Skeletal muscle tissue (tissue), 4 donors: Measurements from ENCODE around the gene LRRC32. TPM values are rescaled to one million over a fixed set of nuclear protein-coding genes. Genes with fewer than 3 reads are reported as not detected.
A peak's percentile ranks its signal among the peaks of the same experiment; 100 is the strongest.

Experiments
- H3K27ac ChIP-seq: one replicate; pipeline ENCODE4 v1.7.0; 2013; ENCODE audit warnings: mild to moderate bottlenecking, low read depth, low read length, inconsistent platforms
- H3K27me3 ChIP-seq, 3 donors: one replicate each; pipeline ENCODE4 v1.7.0; 2013; ENCODE audit warnings: low read length in 3 of 3; ENCODE audit not compliant: control insufficient read depth in 3 of 3, insufficient read depth in 3 of 3
- H3K36me3 ChIP-seq, 3 donors: one replicate each; pipeline ENCODE4 v1.7.0; 2013; ENCODE audit warnings: low read length in 3 of 3; ENCODE audit not compliant: control insufficient read depth in 3 of 3, insufficient read depth in 3 of 3
- H3K4me1 ChIP-seq, 3 donors: one replicate each; pipeline ENCODE4 v1.7.0; 2013; ENCODE audit warnings: low read length in 3 of 3, mild to moderate bottlenecking in 3 of 3; ENCODE audit not compliant: control insufficient read depth in 3 of 3, insufficient read depth in 3 of 3
- H3K4me3 ChIP-seq, 3 donors: one replicate each; pipeline ENCODE4 v1.7.0; 2013; ENCODE audit warnings: low read length in 3 of 3
- H3K9ac ChIP-seq, 3 donors: one replicate each; pipeline ENCODE4 v1.7.0; 2013; ENCODE audit warnings: low read length in 3 of 3, mild to moderate bottlenecking in 3 of 3, moderate library complexity in 2 of 3, low read depth in 1 of 3
- H3K9me3 ChIP-seq, 3 donors: one replicate each; pipeline ENCODE4 v1.7.0; 2013; ENCODE audit warnings: low read length in 3 of 3; ENCODE audit not compliant: control insufficient read depth in 3 of 3
- total RNA-seq: library from RNA; depleted of rRNA; stranded (reverse); fragments of >200 nt; gene quantifications from one replicate; pipeline ENCODE4 v1.2.3, GENCODE V29; 2014
- donor health status: Osteomylitis.

The LRRC32 gene
- 6.3 TPM for total RNA-seq

- Histone ChIP-seq H3K27me3 (peaks cover 15 to 27% (median 26%) of the 10 kb centered on the region in 3 donors), H3K9me3 (no peaks in the 10 kb centered on the region), H3K36me3 (peaks cover 0 to 2% (median 0%) of the 10 kb centered on the region in 3 donors), H3K4me1 (peaks cover 26 to 36% (median 32%) of the 10 kb centered on the region in 3 donors), H3K4me3 (peak within 1 kb of the TSS; percentile 59 to 77 (median 69)), H3K9ac (peak within 1 kb of the TSS; percentile 75 to 79 (median 78)), H3K27ac (peak within 1 kb of the TSS; percentile 83)
These were observed at the start of gene LRRC32 for GRCh38 chr11:76670485-76671236. Gene LRRC32, minus strand, starts transcription at chr11:76670747. Its CDS starts 4,793 bp downstream, at chr11:76665954.

GRCh38 chr11:76719686-76720085 is 49.1 kb upstream of the LRRC32 start:
- Histone ChIP-seq H3K27me3 (peaks cover 0 to 16% (median 0%) of the 10 kb centered on the region in 3 donors), H3K9me3 (no peaks in the 10 kb centered on the region), H3K4me3 (no peak overlapping the region), H3K4me1 (peaks cover 4 to 9% (median 6%) of the 10 kb centered on the region in 3 donors), H3K36me3 (no peaks in the 10 kb centered on the region), H3K27ac (no peak overlapping the region), H3K9ac (no peak overlapping the region)

GRCh38 chr11:76719281-76719680 is 48.7 kb upstream of the LRRC32 start:
- H3K27me3 ChIP-seq: peaks cover 0 to 16% (median 0%) of the 10 kb centered on the region in 3 donors
- H3K4me1 ChIP-seq: peaks cover 4 to 9% (median 6%) of the 10 kb centered on the region in 3 donors
- H3K9ac ChIP-seq: no peak overlapping the region
- H3K9me3 ChIP-seq: no peaks in the 10 kb centered on the region
- H3K27ac ChIP-seq: no peak overlapping the region
- no peak overlapping the region for H3K4me3 ChIP-seq
- H3K36me3 ChIP-seq: no peaks in the 10 kb centered on the region

GRCh38 chr11:76717816-76718215 is 47.3 kb upstream of the LRRC32 start:
- H3K36me3 ChIP-seq: no peaks in the 10 kb centered on the region
- H3K9ac ChIP-seq: no peak overlapping the region
- H3K27me3 ChIP-seq: peaks cover 0 to 5% (median 0%) of the 10 kb centered on the region in 3 donors
- H3K9me3 ChIP-seq: no peaks in the 10 kb centered on the region
- H3K4me3 ChIP-seq: no peak overlapping the region
- peaks cover 4 to 9% (median 6%) of the 10 kb centered on the region in 3 donors for H3K4me1 ChIP-seq
- H3K27ac ChIP-seq: no peak overlapping the region

GRCh38 chr11:76717369-76717768 is 46.8 kb upstream of the LRRC32 start:
- H3K9me3 ChIP-seq: no peaks in the 10 kb centered on the region
- peaks cover 4 to 9% (median 6%) of the 10 kb centered on the region in 3 donors for H3K4me1 ChIP-seq
- H3K9ac ChIP-seq: no peak overlapping the region
- no peaks in the 10 kb centered on the region for H3K36me3 ChIP-seq
- peaks cover 0 to 5% (median 0%) of the 10 kb centered on the region in 3 donors for H3K27me3 ChIP-seq
- no peak overlapping the region for H3K4me3 ChIP-seq
- H3K27ac ChIP-seq: no peak overlapping the region

- Histone ChIP-seq H3K9me3 (no peaks in the 10 kb centered on the region), H3K27ac (no peak overlapping the region), H3K36me3 (no peaks in the 10 kb centered on the region), H3K4me3 (no peak overlapping the region), H3K27me3 (no peaks in the 10 kb centered on the region), H3K4me1 (no peaks in the 10 kb centered on the region), H3K9ac (no peak overlapping the region)
These were observed 45.7 kb upstream of the LRRC32 start for GRCh38 chr11:76716268-76716667.

GRCh38 chr11:76714493-76714892 is 43.9 kb upstream of the LRRC32 start:
- Histone ChIP-seq H3K27me3 (no peaks in the 10 kb centered on the region), H3K9ac (no peak overlapping the region), H3K9me3 (no peaks in the 10 kb centered on the region), H3K36me3 (no peaks in the 10 kb centered on the region), H3K4me3 (no peak overlapping the region), H3K4me1 (no peaks in the 10 kb centered on the region), H3K27ac (no peak overlapping the region)

GRCh38 chr11:76713499-76713898 is 43.0 kb upstream of the LRRC32 start:
- H3K36me3 ChIP-seq: no peaks in the 10 kb centered on the region
- H3K27me3 ChIP-seq: no peaks in the 10 kb centered on the region
- no peaks in the 10 kb centered on the region for H3K4me1 ChIP-seq
- no peaks in the 10 kb centered on the region for H3K9me3 ChIP-seq
- no peak overlapping the region for H3K4me3 ChIP-seq
- no peak overlapping the region for H3K27ac ChIP-seq
- H3K9ac ChIP-seq: no peak overlapping the region

GRCh38 chr11:76712125-76712524 is 41.6 kb upstream of the LRRC32 start:
- no peak overlapping the region for H3K4me3 ChIP-seq
- H3K9ac ChIP-seq: no peak overlapping the region
- no peaks in the 10 kb centered on the region for H3K27me3 ChIP-seq
- H3K4me1 ChIP-seq: no peaks in the 10 kb centered on the region
- no peaks in the 10 kb centered on the region for H3K9me3 ChIP-seq
- no peak overlapping the region for H3K27ac ChIP-seq
- H3K36me3 ChIP-seq: no peaks in the 10 kb centered on the region

- H3K27me3 ChIP-seq: no peaks in the 10 kb centered on the region
- H3K9ac ChIP-seq: no peak overlapping the region
- H3K36me3 ChIP-seq: no peaks in the 10 kb centered on the region
- no peak overlapping the region for H3K27ac ChIP-seq
- H3K4me1 ChIP-seq: no peaks in the 10 kb centered on the region
- H3K4me3 ChIP-seq: no peak overlapping the region
- peaks cover 0 to 5% (median 3%) of the 10 kb centered on the region in 3 donors for H3K9me3 ChIP-seq
These were observed 39.2 kb upstream of the LRRC32 start for GRCh38 chr11:76709756-76710155.
